GM19468 (cell line): ENCODE measurements around the gene EVI5.

Experiments
- ATAC-seq: cut with Tn5 transposase; IDR thresholded peaks from one replicate; pipeline ENCODE4 v1.9.1; 2021; ENCODE audit warnings: mild to moderate bottlenecking, moderate library complexity, moderate number of reproducible peaks; ENCODE audit not compliant: unreplicated experiment; ENCODE audit errors: extremely low read depth

The EVI5 gene

DNA sequence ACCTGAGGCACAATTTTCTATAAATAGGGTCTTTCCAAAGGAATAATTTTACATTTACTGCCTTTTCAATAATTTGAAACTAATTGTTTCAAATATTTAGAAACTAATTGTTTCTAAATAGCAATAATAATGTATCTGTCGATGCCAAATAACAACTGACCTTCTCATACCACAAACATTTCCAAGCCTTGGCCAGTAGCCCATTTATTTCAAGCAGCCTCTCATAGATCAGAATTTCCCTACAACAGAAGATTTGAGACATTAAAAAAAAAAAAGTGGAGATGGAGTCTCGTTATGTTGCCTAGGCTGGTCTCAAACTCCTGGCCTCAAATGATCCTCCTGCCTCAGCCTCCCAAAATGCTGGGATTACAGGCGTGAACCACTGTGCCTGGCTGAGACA lies 296.1 kb downstream of the EVI5 start:
- ATAC-seq: no peak

DNA sequence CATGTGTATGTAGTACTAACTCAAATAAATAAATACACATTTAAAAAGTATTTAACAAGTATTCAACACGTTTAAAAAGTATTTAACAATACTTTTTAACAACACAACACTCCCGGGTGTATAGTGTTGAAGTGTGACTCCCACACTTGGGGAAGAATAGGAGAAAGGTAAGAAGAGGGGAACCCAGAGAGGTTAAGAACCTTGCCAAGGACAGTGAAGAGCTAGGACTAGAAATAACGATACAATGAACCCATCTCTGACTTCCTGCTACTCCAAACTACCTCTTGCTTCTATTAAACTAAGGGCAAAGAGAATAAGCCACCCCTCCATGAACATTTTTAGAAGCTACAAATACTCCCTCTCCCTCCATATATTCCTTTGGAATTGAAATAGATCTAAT lies 296.5 kb downstream of the EVI5 start:
- ATAC-seq: no peak

DNA sequence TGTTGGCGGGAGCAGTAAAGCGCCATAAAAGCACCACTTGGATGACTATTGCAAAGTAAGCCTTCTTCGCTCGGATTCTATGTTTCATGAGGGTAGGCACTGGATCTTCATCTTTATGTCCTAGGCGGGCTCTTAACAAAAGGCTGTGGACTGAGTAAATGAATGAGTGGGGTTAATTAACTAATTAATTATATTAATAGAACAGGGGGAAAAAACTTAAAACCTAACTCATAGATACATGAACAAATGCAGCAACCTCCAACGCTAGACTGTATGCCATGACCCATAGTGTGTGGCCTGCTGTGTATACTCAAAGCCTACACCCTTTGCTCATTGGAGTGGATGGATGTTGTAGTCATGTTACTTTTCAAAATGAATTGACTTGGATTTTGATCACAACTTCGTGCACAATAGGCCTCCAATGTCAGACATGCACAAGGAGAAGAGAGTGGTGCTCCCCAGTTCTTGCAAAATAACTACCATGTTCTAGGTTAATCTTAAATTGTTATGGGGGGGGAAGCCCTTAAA lies 297.8 kb downstream of the EVI5 start:
- ATAC-seq: no peak

- peak; percentile 15 for ATAC-seq
These were observed 298.4 kb downstream of the EVI5 start, which contains the start of gene GFI1 for GRCh38 chr1:92486251-92487077. Gene GFI1, minus strand, starts transcription at chr1:92486925. Its CDS starts 3,438 bp downstream, at chr1:92483487.

DNA sequence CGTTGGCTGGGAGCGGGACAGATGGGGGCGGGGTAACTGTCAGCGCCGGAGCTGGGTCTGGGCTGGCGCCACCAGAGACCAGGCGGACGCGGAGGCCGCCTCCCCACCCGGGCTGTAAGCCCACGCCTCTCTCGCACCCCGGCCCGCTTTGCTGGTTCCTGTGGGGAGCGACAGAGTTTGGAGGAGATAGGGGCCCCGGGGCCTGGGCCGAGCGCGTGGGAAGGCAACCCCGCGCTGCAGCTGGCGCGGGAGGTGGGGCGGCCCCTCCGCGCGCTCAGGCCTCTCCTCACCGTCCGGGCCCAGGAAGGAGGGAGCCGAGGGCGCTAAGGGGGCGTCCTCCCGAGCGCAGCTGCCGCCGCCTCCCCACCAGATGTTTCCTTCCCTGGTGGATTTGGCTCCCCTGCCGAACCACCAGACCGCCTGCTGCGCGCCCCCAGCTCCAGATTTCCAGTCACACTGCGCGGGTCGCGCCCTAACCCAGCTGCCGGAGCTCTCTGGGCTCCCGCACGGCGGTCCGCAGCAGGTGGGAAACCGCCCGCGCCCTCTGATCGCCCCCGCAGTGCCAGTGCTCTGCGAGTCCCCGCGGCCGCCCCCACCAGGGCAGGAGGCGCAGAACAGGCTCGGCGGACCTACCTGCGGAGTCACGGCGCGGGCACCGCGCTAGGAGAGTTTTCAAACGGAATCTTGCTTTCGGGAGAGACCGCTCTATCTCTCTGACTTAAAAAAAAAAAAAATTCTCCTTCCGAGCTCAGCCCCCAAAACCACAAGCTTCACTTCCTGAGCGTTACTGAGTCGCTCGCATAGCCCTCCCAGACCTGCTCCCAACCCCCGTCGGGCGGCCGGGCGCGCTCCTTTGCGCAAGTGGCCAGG lies 299.3 kb downstream of the EVI5 start:
- peak; percentile 40 for ATAC-seq

- no peak for ATAC-seq
These were observed 300.2 kb downstream of the EVI5 start for GRCh38 chr1:92484472-92485380.

DNA sequence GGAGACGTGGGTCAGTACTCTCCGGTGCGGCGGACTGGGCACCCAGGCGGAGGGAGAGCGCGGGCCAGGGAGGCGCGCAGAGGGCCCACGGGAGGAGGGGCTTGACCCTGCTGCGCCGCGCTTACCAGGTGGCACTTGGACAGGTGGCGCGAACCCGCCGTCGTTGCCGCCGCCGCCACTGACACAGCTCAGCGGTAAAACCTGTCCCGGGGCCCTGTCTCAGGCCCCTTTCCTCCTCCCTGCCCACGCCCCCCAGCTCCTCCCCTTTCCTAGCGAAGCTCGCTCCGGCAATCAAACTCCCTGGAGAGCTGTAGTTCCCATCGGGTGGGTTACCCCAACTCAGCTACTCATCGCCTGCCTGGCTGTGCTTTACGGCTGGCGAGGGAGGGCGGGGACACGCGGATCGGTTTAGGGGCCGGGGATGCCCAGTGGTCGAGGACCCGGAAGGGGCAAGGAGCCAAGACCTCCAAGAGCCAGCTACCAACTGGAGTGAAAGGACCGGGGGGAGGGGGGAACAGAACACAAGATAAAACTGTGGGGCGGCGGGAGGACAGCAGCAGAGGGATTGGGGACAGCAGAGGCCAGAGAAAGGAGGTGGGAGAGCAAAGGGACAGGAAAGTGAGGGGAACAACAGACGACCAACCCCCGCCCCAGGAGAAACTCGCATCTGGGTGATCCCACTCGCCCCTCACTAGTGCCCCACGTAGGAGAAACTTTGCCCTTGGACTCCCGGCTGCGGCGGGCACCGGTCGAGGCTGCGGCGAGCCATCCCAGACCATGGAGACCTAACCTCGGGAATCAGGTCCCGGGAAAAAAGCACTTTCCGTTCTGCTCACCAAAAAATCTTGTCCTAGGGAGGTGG lies 301.1 kb downstream of the EVI5 start:
- no peak for ATAC-seq

DNA sequence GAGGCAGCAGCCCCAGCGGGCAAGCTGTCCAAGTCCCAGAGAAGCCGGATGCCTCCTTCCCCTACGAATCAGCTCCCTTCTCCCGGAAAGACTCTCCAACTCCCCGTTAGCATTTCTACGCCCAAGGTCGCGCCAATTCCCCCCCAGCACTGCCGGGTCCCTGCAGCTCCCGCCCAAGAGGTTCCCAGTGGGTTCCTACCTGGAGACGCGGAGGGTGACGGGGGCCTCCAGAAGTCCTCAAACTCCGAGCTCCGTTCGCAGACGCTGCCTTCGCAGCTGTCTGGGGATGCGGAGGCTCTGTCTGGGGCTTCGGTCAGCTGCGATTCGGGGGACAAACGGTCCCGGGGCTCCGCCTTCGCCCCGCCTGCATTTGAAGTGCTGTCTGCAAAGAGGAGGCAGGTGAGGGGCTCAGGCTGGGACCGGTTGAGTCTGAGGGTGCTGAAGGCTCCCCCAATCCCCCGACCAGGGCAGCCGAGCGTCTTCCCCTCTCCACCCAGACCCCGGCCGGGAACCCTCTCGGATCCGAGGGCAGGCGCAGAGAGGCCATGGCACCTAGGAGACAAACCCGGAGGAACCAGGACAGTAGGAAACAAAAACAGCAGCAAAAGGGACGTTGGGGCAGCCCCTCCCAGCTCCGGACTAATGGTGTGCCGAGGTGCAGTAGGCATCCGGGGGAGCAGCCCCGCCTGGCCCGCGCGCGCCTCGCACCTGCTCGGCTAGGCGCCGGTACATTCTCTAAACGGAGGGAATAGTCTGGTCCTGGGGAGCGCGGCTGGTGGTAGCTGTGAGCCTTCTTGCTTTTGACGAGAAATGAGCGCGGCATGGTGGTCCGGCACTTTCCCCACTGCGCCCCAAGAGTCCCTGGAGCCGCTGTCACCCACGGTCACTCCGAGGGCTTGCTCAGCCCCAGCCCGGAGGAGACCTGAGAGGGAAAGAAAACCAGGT lies 302.0 kb downstream of the EVI5 start:
- ATAC-seq: no peak

GRCh38 chr1:92481971-92482664 lies 302.8 kb downstream of the EVI5 start:
- no peak for ATAC-seq

- no peak for ATAC-seq
These were observed 303.3 kb downstream of the EVI5 start for GRCh38 chr1:92481599-92481925.

GRCh38 chr1:92480813-92481598 lies 303.9 kb downstream of the EVI5 start:
- ATAC-seq: no peak

DNA sequence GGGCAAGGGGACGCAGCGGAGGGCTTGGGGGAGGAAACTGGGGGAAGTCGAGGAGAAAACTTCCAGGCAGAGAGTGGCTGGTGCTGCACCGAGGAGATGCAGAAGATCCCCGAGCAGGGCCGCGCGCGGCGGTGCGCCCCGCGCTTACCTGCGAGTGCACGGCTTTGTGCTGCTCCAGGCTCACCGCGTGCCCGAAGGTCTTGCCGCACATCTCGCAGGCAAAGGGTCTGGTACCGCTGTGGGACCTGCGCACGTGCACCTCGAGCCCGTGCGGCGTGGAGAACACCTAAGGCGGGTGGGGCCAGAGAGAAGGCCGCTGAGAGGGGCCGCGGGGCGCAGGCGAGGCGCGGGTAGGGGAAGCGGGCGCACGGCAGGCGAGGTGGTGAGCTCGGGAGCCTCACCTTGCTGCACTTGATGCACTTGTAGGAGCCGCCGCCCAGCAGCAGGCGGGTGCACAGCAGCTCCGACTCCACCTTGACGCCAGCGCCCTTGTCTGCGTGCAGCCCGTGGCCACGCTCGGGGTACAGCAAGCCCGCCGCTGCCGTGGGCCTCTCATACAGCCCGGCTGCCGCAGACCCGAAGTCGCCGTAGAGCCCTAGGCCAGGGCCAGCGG lies 304.6 kb downstream of the EVI5 start:
- no peak for ATAC-seq

DNA sequence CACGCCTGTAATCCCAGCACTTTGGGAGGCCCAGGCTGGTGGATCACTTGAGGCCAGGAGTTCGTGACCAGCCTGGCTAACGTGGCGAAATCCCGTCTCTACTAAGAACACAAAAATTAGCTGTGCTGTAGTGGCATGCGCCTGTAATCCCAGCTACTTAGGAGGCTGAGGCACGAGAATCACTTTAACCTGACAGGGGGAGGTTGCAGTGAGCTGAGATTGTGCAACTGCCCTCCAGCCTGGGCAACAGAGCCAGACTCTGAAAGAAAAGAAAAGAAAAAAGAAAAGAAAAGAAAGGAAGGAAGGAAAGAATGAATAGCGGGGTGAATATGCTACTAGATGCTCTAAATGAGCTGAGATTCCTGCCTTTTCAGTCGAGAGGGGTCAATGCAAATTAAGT lies 305.3 kb downstream of the EVI5 start:
- ATAC-seq: no peak

DNA sequence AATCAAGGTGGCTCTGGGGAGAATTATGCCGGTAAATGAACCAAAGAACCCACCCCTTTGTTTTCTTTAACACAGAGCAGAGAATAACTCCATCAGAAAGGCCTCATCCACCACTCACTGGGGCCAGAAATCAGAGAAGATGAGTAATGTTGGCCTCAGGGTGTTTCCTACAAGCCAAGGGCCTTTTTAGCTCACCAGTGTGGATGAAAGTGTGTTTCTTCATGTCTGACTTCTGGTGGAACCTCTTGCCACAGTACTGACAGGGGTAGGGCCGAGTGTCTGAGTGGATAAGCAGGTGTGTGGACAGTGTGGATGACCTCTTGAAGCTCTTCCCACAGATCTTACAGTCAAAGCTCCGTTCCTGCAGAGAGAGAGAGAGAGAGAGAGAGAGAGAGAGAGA lies 306.5 kb downstream of the EVI5 start:
- ATAC-seq: no peak

GRCh38 chr1:92476071-92476631 lies 308.8 kb downstream of the EVI5 start:
- ATAC-seq: no peak

DNA sequence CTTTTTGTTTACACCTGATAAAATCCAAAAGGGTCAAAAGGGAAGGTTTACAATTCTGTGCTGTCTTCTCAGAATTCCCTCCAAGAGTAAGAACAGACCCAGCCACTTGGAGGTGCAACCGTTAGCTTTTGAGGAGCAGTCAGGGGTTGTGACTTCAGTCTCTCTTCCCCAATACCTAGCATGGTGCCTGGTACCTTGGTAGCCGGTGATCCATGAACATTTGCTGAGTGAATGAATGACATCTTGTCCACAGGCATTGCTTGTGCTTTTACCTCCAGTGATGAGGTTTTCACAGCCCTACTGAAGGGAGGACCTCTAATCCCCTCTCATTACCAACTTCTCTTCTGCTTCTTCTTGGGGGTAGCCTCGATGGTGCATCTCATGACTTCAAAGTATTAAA lies 309.9 kb downstream of the EVI5 start:
- no peak for ATAC-seq
